GM04503 (cell line): Measurements from ENCODE around the gene MMP21.

Experiments
- DNase-seq: peaks from one replicate; pipeline ENCODE4 v3.0.0-alpha.2; 2012; ENCODE audit warnings: low read depth

The MMP21 gene

DNA sequence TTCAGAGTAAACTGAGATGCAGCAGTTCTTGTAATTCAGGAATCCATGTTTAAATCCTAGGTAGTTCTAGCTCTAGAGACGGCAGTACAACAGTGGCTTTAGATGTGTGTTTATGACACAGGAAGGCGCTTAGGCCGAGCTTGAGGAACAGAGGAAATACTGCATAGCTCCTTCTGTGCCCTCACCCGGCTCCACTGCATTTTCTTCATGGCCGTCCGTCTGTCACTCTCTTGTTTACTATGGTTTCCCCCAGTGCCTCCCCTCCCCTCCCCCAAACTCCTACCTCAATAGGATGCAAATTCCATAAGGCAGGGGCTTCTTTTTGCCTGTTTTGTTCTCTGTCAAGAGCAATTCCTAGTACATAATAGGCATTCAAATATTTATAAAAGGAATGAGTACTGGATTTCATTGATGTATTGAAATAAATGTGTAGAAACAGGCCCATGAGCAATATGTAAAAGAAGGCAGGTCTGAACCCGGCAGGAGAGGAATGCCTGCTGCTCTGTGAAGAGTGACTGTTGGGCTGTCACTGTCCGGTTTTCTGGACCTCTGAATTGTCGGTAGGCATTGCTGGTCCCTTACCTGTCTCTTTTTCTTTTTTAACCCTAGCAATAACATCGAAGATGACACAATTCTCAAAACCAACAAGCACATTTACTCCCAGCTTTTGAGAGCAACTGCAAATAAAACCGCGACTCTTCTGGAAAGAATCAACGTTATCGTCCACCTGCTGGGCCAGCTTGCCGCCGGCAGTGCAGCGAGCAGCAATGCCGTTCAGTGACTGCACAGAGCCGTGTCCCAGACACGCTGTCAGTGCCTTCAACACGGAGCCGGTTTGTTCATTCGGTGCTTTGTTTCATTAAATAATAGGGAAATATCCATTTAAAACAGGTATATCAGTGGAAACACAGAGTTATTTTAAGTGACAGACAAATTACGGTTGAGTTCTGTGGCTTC lies 12.7 kb downstream of the MMP21 start:
- DNase-seq, result no peak

DNA sequence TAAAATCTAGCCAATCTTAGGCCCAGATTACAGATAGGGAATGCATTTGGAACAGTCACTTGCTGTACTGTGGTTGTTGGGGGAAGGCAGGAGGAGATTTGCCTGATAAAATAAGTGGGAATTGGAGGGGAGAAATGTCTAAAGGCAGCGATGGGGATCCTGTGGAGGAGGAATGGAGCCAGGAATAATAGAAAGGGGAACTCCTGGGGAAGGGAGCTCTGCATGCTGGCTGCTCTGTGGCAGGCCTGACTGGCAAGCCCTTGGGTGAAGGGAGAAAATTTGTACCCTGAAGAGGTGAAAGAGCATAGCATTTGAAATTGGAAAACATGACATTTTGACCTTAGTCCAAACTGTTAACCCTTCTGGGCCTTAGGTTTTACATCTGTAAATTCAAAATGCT lies 13.7 kb downstream of the MMP21 start:
- DNase-seq, result no peak

DNA sequence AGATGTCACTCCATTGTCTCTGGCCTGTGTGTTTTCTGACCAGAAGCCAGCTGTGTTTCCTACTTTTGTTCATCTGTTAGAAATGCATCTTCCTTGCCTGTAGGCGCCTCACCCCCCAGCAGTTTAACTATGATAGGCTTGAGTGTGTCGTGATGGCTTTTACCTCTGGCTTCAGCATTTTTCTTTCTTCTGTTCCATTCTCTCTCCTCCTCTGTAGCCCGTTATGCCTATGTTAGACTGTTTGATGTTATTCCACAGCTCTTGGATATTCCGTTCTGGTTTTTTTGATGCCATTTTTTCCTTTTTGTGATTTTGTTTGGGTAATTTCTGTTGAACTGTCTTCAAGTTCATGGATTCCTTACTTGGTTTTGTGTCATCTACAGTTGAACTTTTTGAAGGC lies 17.9 kb downstream of the MMP21 start:
- no peak for DNase-seq

DNA sequence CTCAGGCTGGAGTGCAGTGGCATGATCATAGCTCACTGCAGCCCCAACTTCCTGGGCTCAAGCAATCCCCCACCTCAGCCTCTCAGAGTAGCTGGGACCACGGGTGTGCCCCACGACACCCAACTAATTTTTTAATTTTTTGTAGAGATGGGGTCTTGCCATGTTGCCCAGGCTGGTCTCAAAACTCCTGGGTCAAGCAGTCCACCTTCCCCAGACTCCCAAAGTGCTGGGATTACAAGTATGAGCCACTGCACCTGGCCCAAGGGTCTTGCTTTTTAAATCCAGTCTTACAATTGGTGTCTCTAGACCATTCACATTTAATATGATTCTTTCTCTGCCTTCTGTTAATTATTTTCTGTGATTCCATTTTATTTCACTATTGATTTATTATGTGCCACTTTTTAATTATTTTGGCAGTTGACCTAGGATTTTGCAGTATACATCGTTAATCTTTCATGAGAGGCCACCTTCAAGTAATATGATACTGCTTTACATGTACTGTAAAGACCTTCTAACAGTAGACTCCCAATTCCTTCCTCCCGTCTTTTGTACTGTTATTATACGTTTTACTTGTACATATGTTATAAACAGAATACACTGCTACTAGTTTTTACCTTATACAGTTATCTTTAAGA lies 18.7 kb downstream of the MMP21 start:
- no peak for DNase-seq

DNA sequence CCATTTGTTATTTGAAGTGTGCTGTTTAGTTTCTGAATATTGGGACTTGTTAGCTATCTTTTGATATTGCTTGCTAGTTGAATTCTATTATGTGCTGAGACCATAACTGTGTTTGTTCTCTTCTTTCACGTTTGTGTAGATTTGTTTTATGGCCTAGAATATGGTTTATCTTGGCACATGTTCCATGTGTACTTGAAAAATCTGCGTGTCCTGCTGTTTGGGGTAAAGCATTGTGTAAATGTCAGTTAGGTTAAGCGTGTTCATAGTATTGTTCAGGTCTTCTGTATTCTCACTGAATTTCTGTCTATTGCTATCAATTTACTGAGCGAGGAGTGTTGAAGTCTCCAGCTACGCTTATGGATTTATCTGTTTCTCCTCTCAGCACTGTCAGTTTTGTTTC lies 19.4 kb downstream of the MMP21 start:
- DNase-seq, result no peak

DNA sequence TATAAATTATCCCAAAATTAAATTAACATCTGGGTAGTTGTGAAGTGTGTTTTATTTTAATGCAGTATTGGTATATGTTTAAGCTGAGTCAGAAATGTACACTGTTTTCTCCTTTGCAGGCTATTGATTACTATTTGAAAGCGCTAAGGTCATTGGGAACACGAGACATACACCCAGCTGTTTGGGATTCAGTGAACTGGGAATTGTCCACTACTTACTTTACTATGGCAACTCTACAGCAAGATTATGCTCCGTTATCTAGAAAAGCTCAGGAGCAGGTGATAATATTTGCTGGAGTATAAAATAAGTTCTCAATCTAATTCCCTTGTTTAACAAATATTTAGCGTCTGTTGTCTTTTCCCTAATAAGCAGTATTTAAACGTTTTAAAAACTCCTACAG lies 28.2 kb downstream of the MMP21 start:
- DNase-seq, result no peak

DNA sequence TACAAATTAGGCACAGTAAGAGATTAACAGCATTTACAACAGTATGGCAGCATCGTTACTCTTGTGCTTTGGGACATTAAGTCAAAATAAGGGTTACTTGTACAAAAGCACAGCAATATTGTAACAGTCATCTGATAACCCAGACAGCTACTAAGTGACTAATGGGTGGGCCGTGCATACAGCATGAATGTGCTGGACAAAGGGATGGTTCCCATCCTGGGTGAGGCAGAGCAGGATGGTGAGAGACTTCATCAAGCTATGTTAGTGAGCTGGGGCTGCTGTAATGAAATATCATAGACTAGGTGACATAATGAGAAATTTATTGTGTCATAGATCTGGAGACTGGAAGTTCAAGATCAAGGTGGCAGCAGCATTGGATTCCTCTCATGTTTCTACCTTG lies 30.7 kb downstream of the MMP21 start:
- DNase-seq, result no peak

DNA sequence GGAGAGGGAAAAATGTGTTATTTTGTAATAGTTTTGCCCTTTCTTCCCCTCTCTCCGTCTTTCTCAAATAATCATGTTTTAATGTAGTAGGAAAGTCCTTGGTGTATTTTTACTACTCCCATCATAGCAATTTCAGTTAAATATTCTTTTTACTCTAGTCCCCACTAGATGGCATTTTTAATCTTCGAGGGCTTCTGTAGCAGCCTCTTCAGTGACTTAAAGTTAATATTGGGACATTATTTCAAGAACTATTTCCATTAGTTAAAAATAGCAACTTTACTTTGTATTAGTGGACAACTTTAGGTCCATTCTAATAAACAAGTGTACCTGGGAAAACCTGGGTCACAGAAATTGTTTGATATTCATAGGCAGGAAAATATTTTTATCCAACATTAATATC lies 33.2 kb downstream of the MMP21 start:
- DNase-seq, result no peak

DNA sequence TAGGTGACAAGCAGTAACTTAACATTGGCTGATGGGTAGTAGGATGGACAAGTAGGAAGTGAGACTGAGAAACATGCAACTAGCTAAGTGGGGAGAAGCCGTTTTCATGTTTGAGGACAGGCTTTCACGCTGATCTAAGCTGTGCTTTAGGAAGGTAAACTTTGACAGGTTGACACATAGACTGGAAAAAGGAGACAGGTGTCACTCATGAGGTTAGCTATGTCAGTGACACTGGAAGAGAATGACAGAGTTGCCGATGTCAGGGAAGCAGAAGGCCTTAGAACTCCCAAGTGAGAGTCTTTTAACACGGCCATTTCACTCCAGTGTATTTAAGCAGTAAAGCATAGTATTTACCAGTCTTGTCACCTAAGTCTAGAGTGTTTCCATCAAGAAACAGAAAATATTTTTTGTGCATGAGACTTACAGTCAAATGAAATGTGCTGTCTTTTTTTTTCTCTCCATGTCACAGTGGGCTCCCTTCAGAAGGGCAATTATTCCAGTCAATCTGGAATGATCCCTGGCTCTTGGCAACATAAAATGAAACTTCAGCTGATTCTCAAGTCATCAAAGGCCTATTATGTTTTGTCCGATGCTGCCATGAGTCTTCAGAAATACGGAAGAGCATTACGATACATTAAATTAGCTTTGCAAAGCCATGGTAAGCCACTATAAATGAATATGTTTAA lies 35.5 kb downstream of the MMP21 start:
- DNase-seq, result no peak

DNA sequence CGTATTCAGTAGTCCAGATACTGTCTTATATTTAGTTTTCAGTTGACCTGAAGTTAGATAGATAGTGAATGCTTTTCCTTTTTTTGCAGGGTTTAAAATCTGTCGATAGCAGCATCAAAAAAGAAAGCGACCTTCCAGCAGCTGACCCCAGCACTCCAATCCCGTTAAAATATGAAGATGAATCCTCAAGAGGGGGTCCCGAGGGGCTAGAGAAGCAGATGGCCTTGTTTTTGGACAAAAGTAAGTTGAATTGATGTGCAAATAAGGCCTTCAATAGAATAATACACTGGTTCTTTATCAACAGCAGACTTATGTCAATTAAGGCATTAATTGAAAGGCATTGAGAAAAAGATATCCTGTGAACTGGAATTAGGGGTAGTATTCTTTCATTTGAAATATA lies 37.4 kb downstream of the MMP21 start:
- DNase-seq, result no peak

DNA sequence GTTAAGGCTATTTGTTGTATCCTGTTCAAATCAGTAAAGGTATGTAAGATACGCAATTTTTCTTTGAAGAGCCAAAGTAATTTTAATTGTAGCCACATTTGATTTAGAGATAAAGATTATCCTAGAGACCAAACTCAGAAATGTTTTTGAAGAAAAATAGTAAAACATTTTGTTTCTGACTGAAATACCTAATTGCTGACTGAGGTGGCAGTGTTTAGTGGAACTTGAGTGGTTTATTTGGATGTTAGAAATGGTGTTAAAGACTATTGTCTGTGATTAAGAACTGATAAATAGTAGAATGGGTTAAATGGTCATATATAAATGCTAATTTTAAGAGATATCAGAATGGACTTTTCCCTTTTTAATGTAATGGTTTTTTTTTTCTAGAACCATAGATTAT lies 40.8 kb downstream of the MMP21 start:
- DNase-seq, result no peak

DNA sequence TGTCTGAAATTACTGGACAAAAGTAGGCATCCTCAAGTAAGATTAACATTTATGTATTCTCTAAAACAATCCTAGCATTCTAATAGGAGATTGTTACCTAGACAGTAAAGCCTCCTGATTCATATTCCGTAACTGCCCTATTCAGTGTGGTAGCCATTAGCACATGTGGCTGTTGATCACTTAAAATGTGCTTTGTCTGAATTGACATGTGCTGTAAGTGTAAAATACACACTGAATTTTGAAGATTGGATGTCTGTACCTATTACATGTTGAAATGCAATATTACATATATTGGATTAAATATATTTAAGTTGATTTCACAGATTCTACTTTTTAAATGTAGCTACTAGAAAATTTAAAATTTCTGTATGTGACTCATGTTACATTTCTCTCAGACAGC lies 41.5 kb downstream of the MMP21 start:
- no peak for DNase-seq

DNA sequence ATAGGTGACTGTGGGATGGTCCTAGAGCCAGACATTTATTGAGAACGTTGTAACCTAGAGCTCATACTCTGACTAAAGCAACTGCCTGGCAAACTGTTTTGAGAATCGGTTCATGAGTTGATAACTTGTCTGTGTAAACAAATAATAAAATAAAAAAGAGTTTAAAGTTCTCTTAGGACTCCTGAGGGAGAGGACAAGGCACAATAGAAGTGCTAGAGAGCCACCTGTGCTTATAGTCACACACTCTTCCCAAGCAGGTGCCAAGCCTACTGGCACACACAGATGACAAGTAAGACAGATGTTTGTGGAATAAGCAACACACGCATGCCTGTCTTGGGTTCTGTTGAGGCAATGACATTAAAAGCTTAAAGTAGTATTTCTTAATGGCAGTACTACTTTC lies 48.2 kb downstream of the MMP21 start:
- DNase-seq, result no peak

DNA sequence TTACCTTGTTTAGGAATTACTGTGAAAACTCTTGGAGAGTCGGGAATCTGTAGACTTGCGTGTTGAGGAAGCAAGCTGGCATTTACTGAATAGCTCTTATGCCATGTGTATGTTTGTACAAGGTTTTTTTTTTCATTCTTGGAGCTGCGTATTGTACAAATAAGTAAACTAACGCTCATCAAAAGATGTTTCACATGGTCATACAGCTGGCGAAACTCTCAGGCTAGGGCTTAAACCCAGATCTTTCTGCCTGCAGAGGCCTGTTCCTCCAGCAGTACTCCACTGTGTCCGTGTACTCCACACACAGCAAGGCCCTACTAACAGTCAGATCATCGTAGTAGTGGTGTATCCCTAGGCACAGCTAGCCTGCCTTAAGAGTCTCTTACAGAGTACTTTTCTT lies 48.7 kb downstream of the MMP21 start:
- DNase-seq, result no peak

DNA sequence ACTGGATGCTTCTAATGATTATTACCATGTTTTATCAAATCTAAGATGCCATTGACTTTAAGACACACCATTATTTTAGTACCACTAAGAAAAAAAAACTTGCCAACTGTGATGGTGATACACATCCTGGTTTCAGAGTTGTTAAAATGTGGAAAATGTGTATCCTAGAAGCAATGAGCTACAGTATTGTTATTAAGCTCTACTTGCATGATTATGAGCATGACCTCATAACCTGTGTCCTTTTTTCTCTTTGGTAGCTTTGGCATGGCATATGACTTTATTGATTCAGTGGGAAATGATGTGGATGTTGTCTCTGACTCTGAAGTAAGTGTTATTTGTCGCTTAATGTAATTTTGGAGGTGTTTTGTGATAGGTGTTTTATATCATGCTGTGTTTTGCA lies 52.8 kb downstream of the MMP21 start:
- no peak for DNase-seq

DNA sequence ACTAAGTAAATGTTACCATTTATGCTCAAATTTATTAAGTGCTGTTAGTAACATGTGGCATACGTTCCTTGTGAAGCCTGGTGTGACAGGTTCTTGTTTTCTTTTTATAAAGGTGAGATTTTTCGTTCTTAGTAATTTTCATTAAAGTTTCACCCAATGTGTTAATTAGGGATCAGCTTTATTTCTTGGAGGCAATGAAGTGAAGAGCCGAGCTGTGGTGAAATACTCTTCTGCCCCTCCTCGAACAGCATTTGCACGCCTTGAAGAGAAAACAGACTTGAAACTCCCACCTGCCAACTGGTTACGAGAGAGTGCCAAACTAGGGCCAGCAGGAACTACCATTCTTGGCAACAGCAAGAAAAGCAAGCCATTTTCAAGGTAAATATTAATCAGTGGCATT lies 54.6 kb downstream of the MMP21 start:
- no peak for DNase-seq

DNA sequence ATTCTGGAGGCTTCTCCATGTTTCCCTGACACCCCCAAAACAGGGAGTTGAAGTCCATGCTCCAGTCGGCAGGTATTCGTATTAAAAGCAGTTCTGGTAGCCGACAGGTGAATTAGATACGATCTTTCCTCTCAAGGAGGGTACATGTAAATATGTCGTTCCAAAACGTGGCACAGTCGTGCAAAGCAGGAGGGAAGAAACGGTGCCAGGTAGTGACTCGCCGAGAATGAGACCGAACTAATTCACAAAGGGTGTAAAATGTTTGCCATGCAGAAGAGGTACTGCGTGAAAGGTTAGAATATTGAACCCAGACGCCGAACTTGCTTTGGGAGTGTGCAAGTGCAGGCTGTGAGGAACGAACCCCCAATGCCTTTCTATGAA lies 55.6 kb downstream of the MMP21 start:
- no peak for DNase-seq

DNA sequence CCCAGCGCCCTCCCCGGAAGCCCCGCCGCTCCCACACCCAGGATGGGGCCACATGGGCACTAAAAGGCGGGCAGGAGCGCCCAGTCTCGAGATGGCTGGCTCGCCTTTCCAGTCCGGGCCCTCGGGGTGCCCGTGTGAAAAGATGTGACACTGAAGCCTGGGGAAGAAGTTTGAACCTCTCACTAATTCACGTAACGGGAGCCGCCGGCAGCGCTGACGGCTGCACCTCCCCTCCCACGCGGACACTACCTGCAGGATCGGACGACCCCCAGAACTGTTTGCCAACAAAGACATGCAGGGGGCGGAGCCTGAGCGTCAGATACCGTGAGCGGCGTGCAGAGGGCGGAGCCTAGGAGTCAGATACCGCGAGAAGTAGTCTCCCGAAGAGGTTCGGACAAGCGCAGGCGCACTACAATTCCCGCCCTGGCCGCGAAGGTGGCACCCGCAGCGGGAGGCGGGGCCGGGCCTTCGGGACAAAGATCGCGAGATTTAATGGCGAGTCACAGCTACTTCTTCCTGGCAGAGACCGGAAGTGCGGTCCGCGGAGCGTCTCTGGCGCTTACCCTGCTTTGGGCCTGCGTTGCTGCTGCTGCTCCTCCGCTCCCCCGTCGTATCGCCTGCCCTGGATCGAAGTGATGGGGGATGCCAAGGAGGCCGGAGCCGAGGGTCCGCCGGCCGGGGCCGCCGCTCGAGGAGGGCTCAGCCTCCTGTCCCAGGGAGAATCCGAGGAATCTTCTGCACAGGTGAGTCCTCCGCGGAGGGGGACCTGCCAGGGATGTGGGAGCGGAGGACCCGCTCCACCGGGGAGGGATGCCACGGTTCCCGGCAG lies 56.2 kb downstream of the MMP21 start, which contains the start of gene EDRF1:
EDRF1 (plus strand) TSS at position 537 of the 829 bp plus-strand sequence; CDS start at position 636, 99 bp downstream.
- DNase-seq, result peak; percentile 82
